Endothelial cell of umbilical vein (primary cell): ENCODE data around the gene GRAMD1B. TPM values are rescaled to one million over a fixed set of nuclear protein-coding genes. Genes with fewer than 3 reads are reported as not detected.
"Not testable (repeated sequence)": the region's sequence is repeated elsewhere in the genome, so short reads cannot be mapped to it uniquely, and the experiment has no call there.

ENCODE experiments used
- BruUV-seq: library from RNA; stranded (reverse); fragments of 400-500 nt; replicated peaks from 2 replicates; lab custom pipeline; 2021; lab: Mats Ljungman, UMichigan
- CTCF ChIA-PET: fragments of 300-600, 350-600 bp; sonication (Branson Sonifier 250); formaldehyde crosslinking; loops from one replicate; lab custom pipeline; 2021; ENCODE audit warnings: antibody characterized with exemption, inconsistent platforms; lab: Charles Lee
- POLR2A ChIA-PET: fragments of 300-600, 350-600 bp; sonication (Branson Sonifier 250); formaldehyde crosslinking; loops from one replicate; lab custom pipeline; 2021; ENCODE audit warnings: antibody characterized with exemption, inconsistent platforms; lab: Charles Lee
- DNase-seq: peaks from one replicate; pipeline ENCODE4 v3.0.0-alpha.2; 2011; ENCODE audit warnings: low read depth, low spot score
- FAIRE-seq: peaks from 2 replicates; lab custom pipeline; 2011; peaks lifted over from hg19 to GRCh38; lab: Jason Lieb, UNC
- H2AFZ ChIP-seq: 2 replicates; pipeline ENCODE4 v1.6.0; 2012; ENCODE audit warnings: low read depth, low read length, control low read depth, inconsistent platforms
- H3K27ac ChIP-seq: 2 replicates; pipeline ENCODE4 v1.5.1; 2011; ENCODE audit warnings: low read depth, mild to moderate bottlenecking, control low read depth, low read length, moderate library complexity; ENCODE audit not compliant: insufficient read depth
- H3K27me3 ChIP-seq, 2 experiments: 2 replicates each; pipeline versions ENCODE4 v1.6.0 to v1.6.1; 2011; ENCODE audit warnings: low read length in 2 of 2, mixed read lengths in 1 of 2; ENCODE audit not compliant: control insufficient read depth in 2 of 2, insufficient read depth in 2 of 2
- H3K36me3 ChIP-seq, 2 experiments: 2 replicates in 1 of 2; 3 replicates in 1 of 2; pipeline ENCODE4 v1.5.1; 2011; ENCODE audit warnings: low read length in 2 of 2, mild to moderate bottlenecking in 1 of 2, moderate library complexity in 1 of 2; ENCODE audit not compliant: control insufficient read depth in 2 of 2, insufficient read depth in 2 of 2; ENCODE audit errors: extremely low read depth in 1 of 2
- H3K4me1 ChIP-seq: 3 replicates; pipeline ENCODE4 v1.5.1; 2011; ENCODE audit warnings: mild to moderate bottlenecking, low read length; ENCODE audit not compliant: control insufficient read depth, insufficient read depth; ENCODE audit errors: extremely low read depth
- H3K4me2 ChIP-seq: 2 replicates; pipeline ENCODE4 v1.6.1; 2011; ENCODE audit warnings: low read length, control low read depth, mixed read lengths; ENCODE audit not compliant: insufficient read depth
- H3K4me3 ChIP-seq, 3 experiments: fragments of 200-600 bp in 1 of 3; sonication (generic), shearing (Covaris generic) in 1 of 3; replicated peaks in 1 of 3; 2 replicates each; pipeline ENCODE4 v1.5.1; 2011 to 2016; ENCODE audit warnings: control low read depth in 3 of 3, low read length in 3 of 3, mild to moderate bottlenecking in 2 of 3, inconsistent platforms in 1 of 3, low read depth in 1 of 3, moderate library complexity in 1 of 3; ENCODE audit not compliant: insufficient read depth in 1 of 3
- H3K79me2 ChIP-seq: 2 replicates; pipeline ENCODE4 v1.6.0; 2012; ENCODE audit warnings: low read length, inconsistent platforms; ENCODE audit not compliant: control insufficient read depth, insufficient read depth
- H3K9ac ChIP-seq: replicated peaks from 2 replicates; pipeline ENCODE3; 2011; ENCODE audit warnings: low read length, control low read depth; ENCODE audit not compliant: insufficient read depth; ENCODE audit errors: extremely low read depth
- H3K9me1 ChIP-seq: replicated peaks from 3 replicates; pipeline ENCODE4 v1.6.0; 2011; ENCODE audit warnings: mild to moderate bottlenecking, low read length; ENCODE audit not compliant: control insufficient read depth, insufficient read depth; ENCODE audit errors: extremely low read depth
- H3K9me3 ChIP-seq: replicated peaks from 2 replicates; pipeline ENCODE4 v1.5.1; 2012; ENCODE audit warnings: low read length, inconsistent platforms; ENCODE audit not compliant: control insufficient read depth, insufficient read depth
- H4K20me1 ChIP-seq: replicated peaks from 2 replicates; pipeline ENCODE3; 2011; ENCODE audit warnings: mild to moderate bottlenecking, low read length; ENCODE audit not compliant: control insufficient read depth, insufficient read depth; ENCODE audit errors: extremely low read depth
- CTCF ChIP-seq, 2 donors: IDR thresholded peaks; 1 replicate in 1 of 2; 2 replicates in 1 of 2; pipeline ENCODE4 v1.5.1; 2011; ENCODE audit warnings: low read length in 2 of 2, mild to moderate bottlenecking in 2 of 2, moderate library complexity in 2 of 2, control low read depth in 1 of 2, inconsistent platforms in 1 of 2, low read depth in 1 of 2; ENCODE audit not compliant: insufficient read depth in 1 of 2; ENCODE audit errors: extremely low read depth in 1 of 2
- EZH2 ChIP-seq: IDR thresholded peaks from 2 replicates; pipeline ENCODE4 v1.6.1; 2012; ENCODE audit warnings: borderline replicate concordance, low read depth, mild to moderate bottlenecking, moderate library complexity, low read length, inconsistent platforms; ENCODE audit not compliant: severe bottlenecking
- GATA2 ChIP-seq: IDR thresholded peaks from 2 replicates; pipeline ENCODE4 v1.7.0; 2011; ENCODE audit warnings: low read depth, mild to moderate bottlenecking, moderate library complexity, mixed read lengths, low read length; ENCODE audit not compliant: insufficient read length, insufficient read depth
- JUN ChIP-seq: IDR thresholded peaks from 2 replicates; pipeline ENCODE4 v1.6.1; 2011; ENCODE audit warnings: borderline replicate concordance, low read depth; ENCODE audit not compliant: insufficient read length, insufficient read depth
- MAX ChIP-seq: IDR thresholded peaks from 2 replicates; pipeline ENCODE4 v1.6.1; 2011; ENCODE audit not compliant: insufficient read depth, insufficient read length
- POLR2A ChIP-seq: IDR thresholded peaks from 2 replicates; pipeline ENCODE4 v1.6.1; 2012; ENCODE audit warnings: low read depth, mild to moderate bottlenecking, control low read depth, low read length
- dilution Hi-C: fragments of 300-500 bp; cut with MboI; formaldehyde crosslinking; loops from one replicate; pipeline ENCODE4 v1.15.0; 2019; ENCODE audit warnings: low sequenced_read_pairs; ENCODE audit not compliant: extremely low pct_ligation_motif_present
- intact Hi-C: fragments of 100-400 bp; cut with micrococcal nuclease; formaldehyde crosslinking; loops from one replicate; pipeline ENCODE4 v1.10.0; 2022
- polyA plus RNA-seq, 4 experiments: library from polyadenylated mRNA; depleted of rRNA in 3 of 4; stranded (reverse) in 3 of 4; unstranded in 1 of 4; fragments of >200 nt; gene quantifications; 2 replicates each; pipeline versions ENCODE4 v1.2.1 to v1.2.3, GENCODE V29; 2011 to 2012; ENCODE audit warnings: missing spikeins in 1 of 4
- total RNA-seq: library from RNA; stranded (reverse); gene quantifications from 2 replicates; pipeline ENCODE4 v1.2.3, GENCODE V29; 2021

GRAMD1B gene
- total and polyA plus RNA-seq, 2 donors (not counting 3 experiments of a cell fraction or from before 2014, with no cell fraction given): 5.1 to 11.1 TPM

GRCh38 chr11:123461164-123461563 is 31.1 kb downstream of the GRAMD1B start:
- no peaks in the 10 kb centered on the region for H3K9me3 ChIP-seq
- no peak overlapping the region for H3K9ac ChIP-seq
- CTCF ChIA-PET: interaction anchor here (1.0 to 2.1 kb wide), 3 partner anchors 8 to 53 kb away, joined by 3 to 7 read pairs (median 4); no protein-coding TSS in a partner anchor
- no peak overlapping the region for H3K4me3 ChIP-seq
- H4K20me1 ChIP-seq: no peaks in the 10 kb centered on the region
- intact Hi-C loops (no loop called here), dilution Hi-C loops (no loop called here)
- H3K36me3 ChIP-seq: no peaks in the 10 kb centered on the region
- no peaks in the 10 kb centered on the region for H3K9me1 ChIP-seq
- H2AFZ ChIP-seq: no peak overlapping the region
- no peak for FAIRE-seq
- no TSS peak for BruUV-seq
- no peak overlapping the region for H3K4me2 ChIP-seq
- TF ChIP-seq JUN (no peak), CTCF (IDR thresholded peaks at IDR 0.05; ENCODE audit: extremely low read depth in 1 of 2, insufficient read depth in 1 of 2, low read depth in 1 of 2, low read length in 2 of 2) (no peak), MAX (no peak), POLR2A (no peak), EZH2 (no peak), GATA2 (no peak)
- POLR2A ChIA-PET: no interaction called here
- no peaks in the 10 kb centered on the region for H3K27me3 ChIP-seq
- no peaks in the 10 kb centered on the region for H3K79me2 ChIP-seq
- H3K27ac ChIP-seq: no peak overlapping the region
- no peak for DNase-seq
- peaks cover 2% of the 10 kb centered on the region for H3K4me1 ChIP-seq

- H3K9ac ChIP-seq, H3K4me1 ChIP-seq, dilution Hi-C loops, H3K4me3 ChIP-seq, H2AFZ ChIP-seq, H3K27ac ChIP-seq, BruUV-seq, H3K9me1 ChIP-seq, POLR2A ChIA-PET, FAIRE-seq, H3K9me3 ChIP-seq, H3K79me2 ChIP-seq, DNase-seq, H3K27me3 ChIP-seq, H4K20me1 ChIP-seq, H3K36me3 ChIP-seq, H3K4me2 ChIP-seq: not testable (repeated sequence)
- intact Hi-C loops: loop anchor here (5.0 kb wide), 1 partner anchor 1212 kb away; no protein-coding TSS in a partner anchor
- CTCF ChIA-PET: interaction anchor here (1.3 kb wide), 1 partner anchor 9 kb away, joined by 3 read pairs; no protein-coding TSS in a partner anchor
Observed at GRCh38 chr11:123465667-123466066, 35.6 kb downstream of the GRAMD1B start.

- CTCF ChIA-PET: interaction anchor here (1.1 kb wide), 1 partner anchor 9 kb away, joined by 3 read pairs; no protein-coding TSS in a partner anchor
- H3K27ac ChIP-seq, H4K20me1 ChIP-seq, dilution Hi-C loops, BruUV-seq, H3K27me3 ChIP-seq, H3K36me3 ChIP-seq, DNase-seq, H3K4me3 ChIP-seq, H3K79me2 ChIP-seq, H3K9ac ChIP-seq, H3K9me1 ChIP-seq, H3K4me1 ChIP-seq, POLR2A ChIA-PET, H3K9me3 ChIP-seq, FAIRE-seq, H2AFZ ChIP-seq, H3K4me2 ChIP-seq: not testable (repeated sequence)
- intact Hi-C loops: loop anchor here (5.0 kb wide), 1 partner anchor 1211 kb away; no protein-coding TSS in a partner anchor
Observed at GRCh38 chr11:123466172-123466571, 36.1 kb downstream of the GRAMD1B start.
